Neural progenitor cell (in vitro differentiated cells): ENCODE data around the gene KDM6A.

Experiments
- CTCF ChIP-seq: fragments of 200-600 bp; sonication (generic); IDR thresholded peaks from 2 replicates; pipeline ENCODE4 v1.5.1; 2017; ENCODE audit warnings: antibody characterized with exemption, mild to moderate bottlenecking
- EZH2 ChIP-seq: fragments of 200-600 bp; sonication (generic); IDR thresholded peaks from 2 replicates; pipeline ENCODE4 v1.6.1; 2017; ENCODE audit warnings: antibody characterized with exemption, mild to moderate bottlenecking, moderate library complexity

GRCh38 chrX:44980883-44981282, 107.9 kb downstream of the KDM6A start:
- TF ChIP-seq CTCF = no peak
- TF ChIP-seq EZH2 = no peak
